ENCODE measurements around the gene SOHLH1.

DNA sequence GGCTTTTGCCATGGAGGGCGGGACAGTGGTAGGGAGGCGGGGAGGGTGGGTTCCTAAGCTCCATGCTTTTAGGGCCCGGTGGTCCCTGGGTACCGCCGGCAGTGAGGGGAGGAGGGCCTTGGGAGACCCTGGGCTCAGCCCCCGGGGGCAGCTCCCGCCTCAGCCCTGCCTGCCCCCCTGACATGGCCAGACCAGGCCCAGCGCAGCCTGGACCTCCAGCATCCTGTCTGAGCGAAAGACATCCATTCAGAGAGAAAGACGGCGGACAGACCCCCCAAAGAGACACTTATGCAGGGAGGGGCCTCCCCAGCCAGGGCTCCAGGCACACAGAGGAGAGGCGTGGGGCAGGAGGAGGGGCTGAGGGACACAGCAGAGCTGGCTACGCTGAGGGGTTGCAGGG lies 48.0 kb upstream of the SOHLH1 start:
- TF ChIP-seq POLR2A (IDR thresholded peaks at IDR 0.05; ENCODE audit: low read length) (no peak), GATA1 (IDR thresholded peaks at IDR 0.05; ENCODE audit: low read depth, low read length) (no peak)
